NCI-H345 treated with DMSO at 0.1 percent for 48 hours (cell line): ENCODE data around the gene MATCAP1.

Experiments used
- DNase-seq: peaks from one replicate; lab custom pipeline; 2025; ENCODE audit not compliant: unreplicated experiment; lab: John Stamatoyannopoulos, UW

Gene MATCAP1

GRCh38 chr16:67144943-67145342 lies 38.8 kb downstream of the MATCAP1 start:
- no peak for DNase-seq

GRCh38 chr16:67142342-67142741 lies 41.4 kb downstream of the MATCAP1 start:
- no peak for DNase-seq

- no peak for DNase-seq
Measured at GRCh38 chr16:67141391-67141790, 42.4 kb downstream of the MATCAP1 start.

GRCh38 chr16:67137605-67138004 lies 46.2 kb downstream of the MATCAP1 start:
- no peak for DNase-seq

- DNase-seq, result no peak
Measured at GRCh38 chr16:67129422-67129821, 54.3 kb downstream of the MATCAP1 start.

- DNase-seq, result no peak
Measured at GRCh38 chr16:67128887-67129286, 54.9 kb downstream of the MATCAP1 start.

- DNase-seq, result no peak
Measured at GRCh38 chr16:67128417-67128816, 55.3 kb downstream of the MATCAP1 start.
